SK-N-SH treated with all-trans-retinoic acid at 6 μM for 48 hours (cell line): ENCODE data around the gene ZBTB38.

ENCODE experiments used
- ARNTL ChIP-seq: fragments of 450-650 bp; formaldehyde crosslinking; IDR thresholded peaks from 2 replicates; pipeline ENCODE4 v1.5.0; 2020; ENCODE audit warnings: low read depth, mild to moderate bottlenecking, moderate library complexity, borderline replicate concordance
- BACH2 ChIP-seq: fragments of 250-450 bp; sonication (Bioruptor Pico); IDR thresholded peaks from 2 replicates; pipeline ENCODE4 v1.9.0; 2021; ENCODE audit warnings: mild to moderate bottlenecking, borderline replicate concordance
- ESRRG ChIP-seq: fragments of 250-450 bp; sonication (Bioruptor Pico); IDR thresholded peaks from 2 replicates; pipeline ENCODE4 v1.6.1; 2021; ENCODE audit warnings: mild to moderate bottlenecking
- PPARA ChIP-seq: fragments of 250-450 bp; sonication (Bioruptor Pico); IDR thresholded peaks from 2 replicates; pipeline ENCODE4 v1.5.0; 2020; ENCODE audit warnings: mild to moderate bottlenecking, borderline replicate concordance
- RARB ChIP-seq: fragments of 250-450 bp; sonication (Bioruptor Pico); IDR thresholded peaks from 2 replicates; pipeline ENCODE4 v1.8.0; 2021; ENCODE audit warnings: mild to moderate bottlenecking, moderate library complexity
- TCF4 ChIP-seq: fragments of 250-450 bp; sonication (Bioruptor Pico); IDR thresholded peaks from 2 replicates; pipeline ENCODE4 v1.8.0; 2021; ENCODE audit warnings: mild to moderate bottlenecking, moderate library complexity, borderline replicate concordance
- ZFP3 ChIP-seq: fragments of 250-450 bp; sonication (Bioruptor Pico); IDR thresholded peaks from 2 replicates; pipeline ENCODE4 v1.5.0; 2020; ENCODE audit warnings: mild to moderate bottlenecking, moderate library complexity
- ZFP30 ChIP-seq: fragments of 450-650 bp; formaldehyde crosslinking; IDR thresholded peaks from 2 replicates; pipeline ENCODE4 v1.5.0; 2022; ENCODE audit warnings: mild to moderate bottlenecking, moderate library complexity
- ZNF8 ChIP-seq: fragments of 450-650 bp; formaldehyde crosslinking; IDR thresholded peaks from 2 replicates; pipeline ENCODE4 v1.5.0; 2020; ENCODE audit warnings: mild to moderate bottlenecking, moderate library complexity
- TF ChIP-seq, protein P1 (sequence below): fragments of 250-450 bp; sonication (Bioruptor Pico); IDR thresholded peaks from 2 replicates; pipeline ENCODE4 v1.8.0; 2021; ENCODE audit warnings: low read depth, mild to moderate bottlenecking, moderate library complexity, borderline replicate concordance
- TF ChIP-seq, protein P2 (sequence below): fragments of 250-450 bp; sonication (Bioruptor Pico); IDR thresholded peaks from 2 replicates; pipeline ENCODE4 v1.5.1; 2021; ENCODE audit warnings: mild to moderate bottlenecking, moderate library complexity
- TF ChIP-seq, protein P3 (sequence below): fragments of 250-450 bp; sonication (Bioruptor Pico); IDR thresholded peaks from 2 replicates; pipeline ENCODE4 v1.8.0; 2020; ENCODE audit warnings: mild to moderate bottlenecking, moderate library complexity, borderline replicate concordance

DNA sequence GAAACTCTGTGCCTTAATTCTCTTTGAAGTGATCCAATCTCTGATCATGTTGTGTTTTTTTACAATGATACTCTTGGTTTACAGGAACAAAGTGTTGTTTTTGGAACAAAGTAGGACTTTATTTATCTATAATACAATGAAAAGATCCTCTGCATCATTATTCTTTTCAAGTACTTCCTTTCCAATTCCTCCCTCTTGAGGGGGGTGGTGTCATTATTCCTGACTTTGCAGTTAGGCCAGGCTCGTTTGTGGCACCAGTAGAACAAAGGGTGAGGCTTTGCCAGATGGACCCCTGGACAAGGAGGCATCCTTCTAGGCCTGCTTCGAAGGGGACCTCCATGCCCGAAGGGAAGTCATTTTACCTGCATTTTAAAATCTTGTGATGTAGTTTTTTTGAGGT is 41.7 kb upstream of the ZBTB38 start:
- TF ChIP-seq, protein P1, sequence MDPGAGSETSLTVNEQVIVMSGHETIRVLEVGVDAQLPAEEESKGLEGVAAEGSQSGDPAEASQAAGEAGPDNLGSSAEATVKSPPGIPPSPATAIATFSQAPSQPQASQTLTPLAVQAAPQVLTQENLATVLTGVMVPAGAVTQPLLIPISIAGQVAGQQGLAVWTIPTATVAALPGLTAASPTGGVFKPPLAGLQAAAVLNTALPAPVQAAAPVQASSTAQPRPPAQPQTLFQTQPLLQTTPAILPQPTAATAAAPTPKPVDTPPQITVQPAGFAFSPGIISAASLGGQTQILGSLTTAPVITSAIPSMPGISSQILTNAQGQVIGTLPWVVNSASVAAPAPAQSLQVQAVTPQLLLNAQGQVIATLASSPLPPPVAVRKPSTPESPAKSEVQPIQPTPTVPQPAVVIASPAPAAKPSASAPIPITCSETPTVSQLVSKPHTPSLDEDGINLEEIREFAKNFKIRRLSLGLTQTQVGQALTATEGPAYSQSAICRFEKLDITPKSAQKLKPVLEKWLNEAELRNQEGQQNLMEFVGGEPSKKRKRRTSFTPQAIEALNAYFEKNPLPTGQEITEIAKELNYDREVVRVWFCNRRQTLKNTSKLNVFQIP = no peak
- TF ChIP-seq ZFP3 (CRISPR knock-in tag) = no peak
- TF ChIP-seq, protein P2, sequence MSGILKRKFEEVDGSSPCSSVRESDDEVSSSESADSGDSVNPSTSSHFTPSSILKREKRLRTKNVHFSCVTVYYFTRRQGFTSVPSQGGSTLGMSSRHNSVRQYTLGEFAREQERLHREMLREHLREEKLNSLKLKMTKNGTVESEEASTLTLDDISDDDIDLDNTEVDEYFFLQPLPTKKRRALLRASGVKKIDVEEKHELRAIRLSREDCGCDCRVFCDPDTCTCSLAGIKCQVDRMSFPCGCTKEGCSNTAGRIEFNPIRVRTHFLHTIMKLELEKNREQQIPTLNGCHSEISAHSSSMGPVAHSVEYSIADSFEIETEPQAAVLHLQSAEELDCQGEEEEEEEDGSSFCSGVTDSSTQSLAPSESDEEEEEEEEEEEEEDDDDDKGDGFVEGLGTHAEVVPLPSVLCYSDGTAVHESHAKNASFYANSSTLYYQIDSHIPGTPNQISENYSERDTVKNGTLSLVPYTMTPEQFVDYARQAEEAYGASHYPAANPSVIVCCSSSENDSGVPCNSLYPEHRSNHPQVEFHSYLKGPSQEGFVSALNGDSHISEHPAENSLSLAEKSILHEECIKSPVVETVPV = no peak
- TF ChIP-seq ARNTL (CRISPR knock-in tag) = no peak
- TF ChIP-seq BACH2 (CRISPR knock-in tag) = no peak
- no peak for TF ChIP-seq RARB (CRISPR knock-in tag)
- no peak for TF ChIP-seq ZFP30
- TF ChIP-seq, protein P3, sequence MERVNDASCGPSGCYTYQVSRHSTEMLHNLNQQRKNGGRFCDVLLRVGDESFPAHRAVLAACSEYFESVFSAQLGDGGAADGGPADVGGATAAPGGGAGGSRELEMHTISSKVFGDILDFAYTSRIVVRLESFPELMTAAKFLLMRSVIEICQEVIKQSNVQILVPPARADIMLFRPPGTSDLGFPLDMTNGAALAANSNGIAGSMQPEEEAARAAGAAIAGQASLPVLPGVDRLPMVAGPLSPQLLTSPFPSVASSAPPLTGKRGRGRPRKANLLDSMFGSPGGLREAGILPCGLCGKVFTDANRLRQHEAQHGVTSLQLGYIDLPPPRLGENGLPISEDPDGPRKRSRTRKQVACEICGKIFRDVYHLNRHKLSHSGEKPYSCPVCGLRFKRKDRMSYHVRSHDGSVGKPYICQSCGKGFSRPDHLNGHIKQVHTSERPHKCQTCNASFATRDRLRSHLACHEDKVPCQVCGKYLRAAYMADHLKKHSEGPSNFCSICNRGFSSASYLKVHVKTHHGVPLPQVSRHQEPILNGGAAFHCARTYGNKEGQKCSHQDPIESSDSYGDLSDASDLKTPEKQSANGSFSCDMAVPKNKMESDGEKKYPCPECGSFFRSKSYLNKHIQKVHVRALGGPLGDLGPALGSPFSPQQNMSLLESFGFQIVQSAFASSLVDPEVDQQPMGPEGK = no peak
- no peak for TF ChIP-seq ESRRG (CRISPR knock-in tag)
- no peak for TF ChIP-seq PPARA (CRISPR knock-in tag)
- no peak for TF ChIP-seq ZNF8 (CRISPR knock-in tag)
- TF ChIP-seq TCF4 (CRISPR knock-in tag) = no peak
